GM19455 (cell line): ENCODE measurements around the gene KCNMA1.

Source experiments
- ATAC-seq: cut with Tn5 transposase; IDR thresholded peaks from one replicate; pipeline ENCODE4 v1.9.1; 2021; ENCODE audit not compliant: unreplicated experiment

KCNMA1 gene

GRCh38 chr10:77287647-77288120 is 349.9 kb downstream of the KCNMA1 start:
- no peak for ATAC-seq

GRCh38 chr10:77286531-77287508 is 350.8 kb downstream of the KCNMA1 start:
- no peak for ATAC-seq

GRCh38 chr10:77285529-77286182 is 352.0 kb downstream of the KCNMA1 start:
- ATAC-seq: no peak

GRCh38 chr10:77284797-77285196 is 352.8 kb downstream of the KCNMA1 start:
- ATAC-seq: no peak

- no peak for ATAC-seq
These were observed 354.3 kb downstream of the KCNMA1 start for GRCh38 chr10:77283326-77283725.

GRCh38 chr10:77282163-77282562 is 355.4 kb downstream of the KCNMA1 start:
- ATAC-seq: no peak

GRCh38 chr10:77281719-77282118 is 355.9 kb downstream of the KCNMA1 start:
- ATAC-seq: no peak

- no peak for ATAC-seq
These were observed 358.4 kb downstream of the KCNMA1 start for GRCh38 chr10:77279207-77279606.

- ATAC-seq: no peak
These were observed 363.4 kb downstream of the KCNMA1 start for GRCh38 chr10:77274046-77274795.

GRCh38 chr10:77269163-77269562 is 368.4 kb downstream of the KCNMA1 start:
- no peak for ATAC-seq

GRCh38 chr10:77268721-77269120 is 368.9 kb downstream of the KCNMA1 start:
- no peak for ATAC-seq

GRCh38 chr10:77267703-77268675 is 369.6 kb downstream of the KCNMA1 start:
- ATAC-seq: no peak

GRCh38 chr10:77266242-77266641 is 371.4 kb downstream of the KCNMA1 start:
- no peak for ATAC-seq

- no peak for ATAC-seq
These were observed 373.1 kb downstream of the KCNMA1 start for GRCh38 chr10:77264527-77264926.

GRCh38 chr10:77264107-77264506 is 373.5 kb downstream of the KCNMA1 start:
- ATAC-seq: no peak

- ATAC-seq: no peak
These were observed 373.9 kb downstream of the KCNMA1 start for GRCh38 chr10:77263700-77264099.

GRCh38 chr10:77261146-77261545 is 376.5 kb downstream of the KCNMA1 start:
- no peak for ATAC-seq

GRCh38 chr10:77259171-77259874 is 378.3 kb downstream of the KCNMA1 start:
- no peak for ATAC-seq

- ATAC-seq: no peak
These were observed 381.3 kb downstream of the KCNMA1 start for GRCh38 chr10:77256346-77256745.
